C4-2B (cell line): ENCODE measurements around the gene CCDC57.
"Not testable (repeated sequence)": the region's sequence is repeated elsewhere in the genome, so short reads cannot be mapped to it uniquely, and the experiment has no call there.

Experiments
- H3K27ac ChIP-seq: fragments of 450-650 bp; 2 replicates; pipeline ENCODE4 v1.5.1; 2017
- CTCF ChIP-seq: fragments of 450-650 bp; conservative IDR thresholded peaks from 2 replicates; pipeline ENCODE4 v1.5.1; 2017; ENCODE audit warnings: mild to moderate bottlenecking
- ZFX ChIP-seq: fragments of 450-650 bp; IDR thresholded peaks from 2 replicates; pipeline ENCODE4 v1.6.1; 2017

CCDC57 gene

DNA sequence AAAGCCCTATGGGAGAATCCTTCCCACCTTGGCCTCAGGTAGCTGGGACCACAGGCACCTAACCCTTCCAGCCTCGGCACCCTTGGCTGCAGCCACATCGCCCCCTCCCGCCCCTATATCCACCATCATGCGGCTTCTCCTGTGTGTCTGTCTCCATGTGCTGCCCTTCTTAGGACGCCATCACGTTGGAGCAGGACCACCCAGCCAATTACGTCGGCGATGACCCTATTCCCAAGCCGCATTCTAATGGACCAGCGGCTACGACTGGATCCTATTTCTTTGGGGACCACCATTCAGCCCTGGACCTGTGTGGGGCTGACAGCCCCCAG is 3.3 kb upstream of the CCDC57 start:
- TF ChIP-seq ZFX, result no peak
- no peak for TF ChIP-seq CTCF
- peak overlapping the region; percentile 39 for H3K27ac ChIP-seq

GRCh38 chr17:82215095-82215971 is 2.7 kb upstream of the CCDC57 start:
- peak overlapping the region; percentile 39 for H3K27ac ChIP-seq
- TF ChIP-seq CTCF, result no peak
- TF ChIP-seq ZFX, result no peak

GRCh38 chr17:82214012-82214628 is 1.5 kb upstream of the CCDC57 start:
- H3K27ac ChIP-seq, result peak overlapping the region; percentile 98; the same call in 1 of the 2 replicates
- TF ChIP-seq CTCF, result no peak

DNA sequence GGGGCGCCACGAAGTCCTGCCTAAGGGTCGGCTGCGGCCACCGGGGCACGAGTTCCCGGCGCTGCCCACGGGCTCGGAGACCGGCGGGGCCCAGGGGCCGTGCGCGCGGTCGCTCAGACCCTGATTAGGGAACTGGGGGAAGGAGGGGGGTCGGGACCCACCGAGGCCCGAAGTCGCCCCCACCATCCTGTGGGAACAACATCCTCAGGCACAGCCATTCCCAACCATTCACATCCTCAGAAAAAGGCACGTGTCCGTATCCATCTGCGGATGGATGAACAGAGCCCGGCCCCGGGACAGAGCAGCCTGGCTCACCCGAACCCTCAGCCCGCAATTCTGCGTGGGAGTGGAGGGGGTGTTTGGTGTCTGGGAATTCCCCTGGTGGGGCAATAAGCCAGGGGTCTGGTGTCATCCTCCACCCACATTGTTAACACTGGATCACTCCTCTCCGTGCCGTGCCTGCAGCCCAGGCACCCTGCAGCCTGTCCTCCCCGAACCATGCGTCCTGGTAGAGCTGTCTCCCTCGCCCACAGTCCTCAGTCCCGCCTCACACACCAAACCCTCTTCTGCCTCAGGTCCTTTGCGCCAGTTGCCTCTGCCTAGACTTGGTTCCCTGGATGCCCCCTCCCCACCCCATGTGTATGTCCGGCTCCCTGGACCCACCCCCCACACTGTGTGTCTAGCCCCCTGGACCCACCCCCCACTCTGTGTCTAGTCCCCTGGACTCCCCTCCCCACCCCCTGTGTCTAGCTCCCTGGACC is 789 bp upstream of the CCDC57 start:
- TF ChIP-seq ZFX (no peak), CTCF (no peak)
- peak overlapping the region; percentile 98 for H3K27ac ChIP-seq

GRCh38 chr17:82210655-82211054 is 2.0 kb downstream of the CCDC57 start:
- H3K27ac ChIP-seq, result not testable (repeated sequence)

DNA sequence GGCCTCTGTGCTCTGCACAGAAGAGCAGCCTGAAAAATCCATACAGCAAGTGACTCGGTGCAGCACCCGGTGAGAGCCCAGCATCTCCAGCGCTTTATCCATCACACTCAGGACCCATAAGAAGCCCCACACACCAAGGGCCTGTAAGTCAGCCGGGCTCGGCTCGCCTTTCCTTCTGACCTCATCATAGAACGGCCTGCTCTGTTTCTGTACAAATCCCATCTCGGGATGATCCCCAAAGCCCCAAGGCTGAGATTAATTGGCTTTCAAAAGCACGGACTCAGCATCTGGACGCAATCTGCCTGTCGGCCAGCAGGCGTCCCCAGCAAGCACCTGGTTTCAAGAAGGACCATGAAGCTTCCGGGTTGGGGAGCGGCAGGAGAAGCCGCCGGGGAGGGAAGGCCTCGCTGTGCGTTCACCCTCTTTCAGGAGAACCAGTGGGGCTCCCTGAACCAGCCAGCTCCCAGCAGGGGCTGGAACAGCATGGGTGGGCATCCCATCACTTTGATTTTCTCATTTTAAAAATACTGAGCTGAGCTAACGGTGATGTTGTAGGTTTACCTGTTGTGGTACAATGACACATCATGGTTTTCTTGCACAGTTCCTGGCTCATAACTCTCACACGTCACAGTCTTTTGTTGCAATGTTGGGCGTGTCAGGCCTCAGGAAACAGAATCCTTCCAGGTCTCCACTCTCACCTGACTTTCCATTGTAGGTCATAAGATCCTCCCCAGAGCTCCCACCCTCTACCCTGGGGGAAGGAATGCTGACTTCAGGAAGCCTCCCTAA is 6.7 kb downstream of the CCDC57 start:
- peak overlapping the region; percentile 55 for H3K27ac ChIP-seq
- TF ChIP-seq ZFX (peak; percentile 38; the same call in 1 of the 2 replicates), CTCF (peak; percentile 97)
